Esophagus muscularis mucosa (tissue), 4 donors: ENCODE data around the gene STXBP6. TPM values are rescaled to one million over a fixed set of nuclear protein-coding genes. Genes with fewer than 3 reads are reported as not detected.
"Not testable (repeated sequence)": the region's sequence is repeated elsewhere in the genome, so short reads cannot be mapped to it uniquely, and the experiment has no call there.

Experiments
- DNase-seq: peaks from one replicate; pipeline ENCODE4 v3.0.0-alpha.2; 2017; ENCODE audit errors: extremely low spot score
- H3K27ac ChIP-seq, 4 donors: fragments of 200-600 bp; sonication (generic); replicated peaks in 1 of 4; 1 replicate in 3 of 4; 2 replicates in 1 of 4; pipeline ENCODE4 v1.5.1; 2016 to 2019; ENCODE audit warnings: mild to moderate bottlenecking in 1 of 4
- H3K27me3 ChIP-seq, 4 donors: fragments of 200-600 bp; sonication (generic); one replicate each; pipeline versions ENCODE4 v1.5.1 to v1.6.0; 2016 to 2019
- H3K36me3 ChIP-seq, 4 donors: fragments of 200-600 bp; sonication (generic); one replicate each; pipeline ENCODE4 v1.5.1; 2016 to 2019
- H3K4me1 ChIP-seq, 4 donors: fragments of 200-600 bp; sonication (generic); one replicate each; pipeline ENCODE4 v1.5.1; 2016 to 2019
- H3K4me3 ChIP-seq, 4 donors: fragments of 200-600 bp; sonication (generic); 1 replicate in 2 of 4; 2 replicates in 2 of 4; pipeline ENCODE4 v1.5.1; 2016 to 2019; ENCODE audit warnings: mild to moderate bottlenecking in 4 of 4, moderate library complexity in 1 of 4
- H3K9me3 ChIP-seq, 4 donors: fragments of 200-600 bp; sonication (generic); 1 replicate in 3 of 4; 2 replicates in 1 of 4; pipeline ENCODE4 v1.5.1; 2016 to 2019
- CTCF ChIP-seq, 3 experiments: fragments of 200-600 bp in 2 of 3; fragments of 450-650 bp in 1 of 3; sonication (generic) in 2 of 3; IDR thresholded peaks; one replicate each; pipeline ENCODE4 v1.5.1; 2017 to 2019; ENCODE audit warnings: antibody characterized with exemption in 3 of 3, mild to moderate bottlenecking in 2 of 3, moderate library complexity in 1 of 3
- EP300 ChIP-seq: sonication (generic); formaldehyde crosslinking; IDR thresholded peaks from one replicate; pipeline ENCODE4 v1.6.1; 2017; ENCODE audit warnings: antibody characterized with exemption
- POLR2A ChIP-seq: fragments of 450-650 bp; IDR thresholded peaks from one replicate; pipeline ENCODE4 v1.6.1; 2017; ENCODE audit warnings: antibody characterized with exemption, moderate library complexity, mild to moderate bottlenecking, low read depth
- POLR2AphosphoS5 ChIP-seq, 2 donors: sonication (generic); formaldehyde crosslinking; IDR thresholded peaks; one replicate each; pipeline ENCODE4 v1.6.1; 2017; ENCODE audit warnings: antibody characterized with exemption in 2 of 2
- WGBS: methylation state at CpG from one replicate; pipeline ENCODE4 v1.1.5; 2018; 5-methylcytosine and 5-hydroxymethylcytosine counted together
- intact Hi-C: fragments of 100-400 bp; cut with DNase I; formaldehyde crosslinking; loops from one replicate; pipeline ENCODE4 v1.15.1; 2023
- total RNA-seq, 4 donors: library from RNA; depleted of rRNA; stranded (reverse); fragments of >200 nt; gene quantifications; one replicate each; pipeline versions ENCODE4 v1.1.0 to v1.2.1, GENCODE V29; 2016

The STXBP6 gene
- total RNA-seq, 4 donors from 2014 or later, result 36.9 to 60.4 (median 52.1) TPM

- Histone ChIP-seq H3K4me1 (peaks cover 18 to 32% (median 23%) of the 10 kb centered on the region in 4 donors), H3K27ac (no peak overlapping the region), H3K36me3 (no peaks in the 10 kb centered on the region), H3K27me3 (no peaks in the 10 kb centered on the region), H3K9me3 (no peaks in the 10 kb centered on the region), H3K4me3 (no peak overlapping the region)
- intact Hi-C loops, result no loop called here
- TF ChIP-seq POLR2A (no peak), CTCF (IDR thresholded peaks at IDR 0.05) (no peak), POLR2AphosphoS5 (IDR thresholded peaks at IDR 0.05) (no peak), EP300 (no peak)
- 89% methylated on average over 1 of the region's 1 CpG for WGBS
- no peak for DNase-seq
These were observed 112.6 kb downstream of the STXBP6 start for GRCh38 chr14:24937300-24937699.

DNA sequence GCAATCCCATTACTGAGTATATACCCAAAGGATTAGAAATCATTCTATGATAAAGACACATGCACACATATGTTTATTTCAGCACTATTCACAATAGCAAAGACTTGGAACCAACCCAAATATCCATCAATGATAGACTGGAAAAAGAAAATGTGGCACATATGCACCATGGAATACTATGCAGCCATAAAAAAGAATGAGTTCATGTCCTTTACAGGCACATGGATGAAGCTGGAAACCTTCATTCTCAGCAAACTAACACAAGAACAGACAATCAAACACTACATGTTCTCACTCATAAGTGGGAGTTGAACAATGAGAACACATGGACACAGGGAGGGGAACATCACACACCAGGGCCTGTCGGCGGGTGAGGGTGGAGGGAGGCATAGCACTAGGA, 113.2 kb downstream of the STXBP6 start:
- not testable (repeated sequence) for H3K27ac ChIP-seq
- WGBS, result 97% methylated on average over 2 of the region's 2 CpGs

DNA sequence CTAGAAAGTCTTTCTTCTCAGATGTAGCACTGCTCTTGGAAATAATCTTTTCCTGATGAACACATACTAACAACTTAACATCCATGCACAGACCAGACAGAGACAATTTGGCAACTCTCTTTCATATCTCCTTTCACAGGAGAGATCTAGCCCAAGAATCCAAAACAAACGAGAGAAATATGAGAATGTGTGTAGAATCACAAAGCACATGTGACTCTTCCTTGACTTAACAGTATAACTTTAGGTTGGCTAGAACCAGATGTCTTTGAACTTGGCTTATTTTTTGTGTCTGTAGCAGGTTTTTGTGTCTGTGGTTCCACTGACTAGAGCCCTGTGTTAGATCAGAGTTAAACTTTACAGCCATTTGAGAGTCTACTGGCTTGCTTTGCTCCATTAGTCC, 114.2 kb downstream of the STXBP6 start:
- Histone ChIP-seq H3K27ac (no peak overlapping the region), H3K4me1 (peaks cover 18 to 25% (median 19%) of the 10 kb centered on the region in 4 donors), H3K4me3 (no peak overlapping the region), H3K9me3 (no peaks in the 10 kb centered on the region), H3K27me3 (no peaks in the 10 kb centered on the region), H3K36me3 (no peaks in the 10 kb centered on the region)
- no peak for DNase-seq
- TF ChIP-seq POLR2AphosphoS5 (IDR thresholded peaks at IDR 0.05) (no peak), CTCF (IDR thresholded peaks at IDR 0.05) (no peak), POLR2A (no peak), EP300 (no peak)
- intact Hi-C loops, result no loop called here
- WGBS, result 36% methylated on average over 1 of the region's 1 CpG

More for the DNA sequence above, 113.2 kb downstream of the STXBP6 start:
- intact Hi-C loops, H3K27me3 ChIP-seq, DNase-seq, H3K9me3 ChIP-seq, H3K36me3 ChIP-seq, H3K4me3 ChIP-seq: not testable (repeated sequence)
- peaks cover 18 to 27% (median 21%) of the 10 kb centered on the region in 4 donors for H3K4me1 ChIP-seq

DNA sequence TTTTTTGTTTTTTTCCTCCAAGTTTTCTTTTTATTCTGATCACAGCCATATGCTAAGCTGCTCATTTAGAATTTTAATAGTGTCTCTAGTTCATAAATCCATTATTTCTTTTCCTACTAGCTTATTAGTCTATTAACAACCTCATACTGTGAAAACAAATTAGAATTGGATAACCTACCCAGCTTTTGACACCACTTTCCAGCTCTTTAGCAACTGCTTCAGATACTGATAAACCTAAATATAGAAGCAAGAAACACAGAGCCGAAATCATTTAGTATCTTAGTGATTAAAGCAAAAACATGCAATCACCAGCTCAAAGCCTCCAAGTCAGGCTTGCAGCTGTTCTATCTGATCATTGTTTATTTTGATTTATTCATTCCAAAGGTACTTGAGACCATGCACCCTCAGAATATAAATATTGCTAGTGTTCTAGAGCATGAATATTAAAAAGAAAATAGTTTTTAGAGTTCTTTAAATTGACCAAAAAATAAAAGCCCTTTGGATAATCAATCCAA, 121.5 kb downstream of the STXBP6 start:
- no peak for DNase-seq
- intact Hi-C loops, result no loop called here
- no peaks in the 10 kb centered on the region for H3K36me3 ChIP-seq
- TF ChIP-seq POLR2A (no peak), CTCF (IDR thresholded peaks at IDR 0.05) (no peak), EP300 (no peak), POLR2AphosphoS5 (IDR thresholded peaks at IDR 0.05) (no peak)
- WGBS, result 22% methylated on average over 1 of the region's 1 CpG
- no peaks in the 10 kb centered on the region for H3K27me3 ChIP-seq
- H3K4me1 ChIP-seq, result peaks cover 34 to 45% (median 39%) of the 10 kb centered on the region in 4 donors
- H3K4me3 ChIP-seq, result no peak overlapping the region
- H3K27ac ChIP-seq, result no peak overlapping the region
- H3K9me3 ChIP-seq, result no peaks in the 10 kb centered on the region

- TF ChIP-seq CTCF (IDR thresholded peaks at IDR 0.05), result no peak
- no peak for TF ChIP-seq POLR2AphosphoS5 (IDR thresholded peaks at IDR 0.05)
- no peak for TF ChIP-seq EP300
- TF ChIP-seq POLR2A, result no peak
- peaks cover 34 to 45% (median 39%) of the 10 kb centered on the region in 4 donors for H3K4me1 ChIP-seq
- no peaks in the 10 kb centered on the region for H3K36me3 ChIP-seq
- intact Hi-C loops, result no loop called here
- no peak for DNase-seq
- no peak overlapping the region for H3K4me3 ChIP-seq
- 27% methylated on average over 4 of the region's 4 CpGs for WGBS
- H3K27me3 ChIP-seq, result no peaks in the 10 kb centered on the region
- no peaks in the 10 kb centered on the region for H3K9me3 ChIP-seq
- no peak overlapping the region for H3K27ac ChIP-seq
These were observed 122.1 kb downstream of the STXBP6 start for GRCh38 chr14:24927809-24928208.
